ENCODE results near the gene HVCN1.
"Not testable (repeated sequence)": the region's sequence is repeated elsewhere in the genome, so short reads cannot be mapped to it uniquely, and the experiment has no call there.

Gene HVCN1, protein sequence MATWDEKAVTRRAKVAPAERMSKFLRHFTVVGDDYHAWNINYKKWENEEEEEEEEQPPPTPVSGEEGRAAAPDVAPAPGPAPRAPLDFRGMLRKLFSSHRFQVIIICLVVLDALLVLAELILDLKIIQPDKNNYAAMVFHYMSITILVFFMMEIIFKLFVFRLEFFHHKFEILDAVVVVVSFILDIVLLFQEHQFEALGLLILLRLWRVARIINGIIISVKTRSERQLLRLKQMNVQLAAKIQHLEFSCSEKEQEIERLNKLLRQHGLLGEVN

DNA sequence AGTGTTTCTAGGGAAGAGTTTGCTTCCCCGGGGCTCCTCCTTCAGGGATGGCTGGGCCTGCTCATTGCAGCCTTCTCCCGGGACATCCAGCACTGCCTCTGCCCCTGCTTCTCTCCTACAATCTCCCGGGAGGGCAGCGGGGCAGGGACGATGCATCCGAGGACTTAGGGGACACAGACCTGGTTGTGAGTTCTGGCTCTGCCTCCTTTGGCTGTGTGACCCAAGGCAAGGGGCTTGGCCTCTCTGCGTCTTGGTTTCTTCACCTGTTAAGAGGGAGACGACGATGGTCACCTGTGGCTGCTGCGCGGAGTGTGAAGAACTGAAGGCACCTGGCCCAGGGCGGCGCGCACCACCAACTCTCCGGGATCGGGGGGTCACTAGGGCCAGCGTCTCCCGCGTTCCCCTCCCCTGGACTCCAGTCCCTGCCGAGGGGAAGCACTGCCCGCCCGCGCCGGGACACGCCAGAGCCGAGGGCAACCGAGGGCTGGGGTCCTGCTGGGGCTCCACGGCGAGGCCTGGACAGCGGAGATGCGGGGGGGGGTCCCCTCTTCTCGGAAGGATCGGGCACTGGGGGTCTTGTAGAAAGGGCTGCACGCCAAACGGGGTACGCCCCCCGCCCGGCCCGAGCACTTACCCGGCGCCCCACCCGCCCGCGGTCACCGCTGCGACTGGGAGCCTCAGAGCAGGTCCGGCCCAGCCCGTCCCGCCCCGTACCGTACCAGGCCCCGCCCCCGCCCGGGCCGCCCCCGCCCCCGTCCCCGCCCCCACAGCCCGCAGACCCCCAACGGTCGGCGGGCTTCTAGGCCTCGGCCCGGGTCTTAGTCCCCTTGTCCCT, at the start of gene HVCN1:
TSS of gene HVCN1 (minus strand) at position 670 of the 835 bp plus-strand sequence. CDS start 5,870 bp downstream, outside the sequence.
- Histone ChIP-seq H3K4me1 (ENCODE audit: insufficient read depth, low read length) (peaks cover 10% of the 10 kb centered on the region), H3K9ac (ENCODE audit: low read depth, low read length) (peak within 1 kb of the TSS; percentile 73), H3K9me3 (ENCODE audit: control insufficient read depth, insufficient read depth, low read length) (no peaks in the 10 kb centered on the region), H3K36me3 (ENCODE audit: insufficient read depth, low read length) (no peaks in the 10 kb centered on the region)

DNA sequence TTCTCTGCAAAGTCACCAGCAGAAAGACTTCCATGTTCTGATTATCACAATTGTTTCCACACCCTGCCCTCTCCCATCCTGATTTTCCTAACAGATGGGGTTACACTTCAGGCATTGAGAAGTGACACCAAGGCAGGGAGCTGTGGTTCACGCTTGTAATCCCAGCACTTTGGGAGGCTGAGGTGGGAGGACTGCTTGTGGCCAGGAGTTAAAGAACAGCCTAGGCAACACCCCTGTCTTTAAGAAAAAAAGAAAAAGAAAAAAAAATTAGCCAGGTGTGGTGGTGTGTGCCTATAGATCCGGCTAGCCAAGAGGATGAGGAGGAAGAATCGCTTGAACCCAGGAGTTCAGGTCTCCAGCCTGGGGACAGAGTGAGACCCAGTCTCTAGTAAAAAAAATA, 48.6 kb upstream of the HVCN1 start:
- Histone ChIP-seq H3K4me1 (ENCODE audit: insufficient read depth, low read length) (peaks cover 15% of the 10 kb centered on the region), H3K9me3 (ENCODE audit: control insufficient read depth, insufficient read depth, low read length) (no peaks in the 10 kb centered on the region), H3K36me3 (ENCODE audit: insufficient read depth, low read length) (peaks cover 5% of the 10 kb centered on the region), H3K9ac (ENCODE audit: low read depth, low read length) (no peak overlapping the region)

DNA sequence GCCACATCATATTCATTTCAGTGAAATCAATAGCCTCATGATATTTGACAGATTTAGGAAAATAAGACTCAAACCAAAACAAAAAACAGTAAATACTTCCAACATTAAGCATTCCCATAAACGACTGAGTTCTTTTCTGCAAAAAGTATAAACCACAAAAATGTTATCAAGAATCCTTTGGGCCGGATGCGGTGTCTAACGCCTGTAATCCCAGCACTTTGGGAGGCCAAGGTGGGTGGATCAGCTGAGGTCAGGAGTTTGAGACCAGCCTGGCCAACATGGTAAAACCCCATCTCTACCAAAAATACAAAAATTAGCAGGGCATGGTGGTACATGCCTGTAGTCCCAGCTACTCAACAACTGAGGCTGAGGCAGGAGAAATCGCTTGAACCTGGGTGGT, 48.1 kb upstream of the HVCN1 start:
- H3K36me3 ChIP-seq (ENCODE audit: insufficient read depth, low read length); H3K9ac ChIP-seq (ENCODE audit: low read depth, low read length); H3K9me3 ChIP-seq (ENCODE audit: control insufficient read depth, insufficient read depth, low read length): not testable (repeated sequence)
- H3K4me1 ChIP-seq (ENCODE audit: insufficient read depth, low read length) = peaks cover 15% of the 10 kb centered on the region

DNA sequence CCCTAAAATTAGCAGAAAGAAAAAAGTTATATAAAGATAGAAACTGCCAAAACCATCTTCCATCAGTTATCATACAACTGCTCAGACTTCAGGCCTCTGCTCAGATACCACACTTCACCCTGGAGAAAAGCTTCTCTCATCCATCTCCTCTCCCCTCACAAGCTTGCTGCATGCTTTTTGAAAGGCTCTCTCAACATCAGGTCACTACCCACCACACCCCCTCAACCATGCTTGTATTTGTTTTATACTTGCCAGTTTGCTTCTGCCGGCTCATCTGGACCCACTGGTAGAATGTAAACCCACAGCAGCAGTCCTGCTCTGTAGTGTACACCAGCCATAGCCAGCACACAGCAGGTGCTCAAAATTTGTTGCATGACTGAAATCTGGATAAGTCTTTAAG, 45.0 kb upstream of the HVCN1 start:
- Histone ChIP-seq H3K4me1 (ENCODE audit: insufficient read depth, low read length) (peaks cover 15% of the 10 kb centered on the region; the same call in 1 of the 2 replicates), H3K9ac (ENCODE audit: low read depth, low read length) (no peak overlapping the region), H3K9me3 (ENCODE audit: control insufficient read depth, insufficient read depth, low read length) (no peaks in the 10 kb centered on the region), H3K36me3 (ENCODE audit: insufficient read depth, low read length) (peaks cover 24% of the 10 kb centered on the region)

DNA sequence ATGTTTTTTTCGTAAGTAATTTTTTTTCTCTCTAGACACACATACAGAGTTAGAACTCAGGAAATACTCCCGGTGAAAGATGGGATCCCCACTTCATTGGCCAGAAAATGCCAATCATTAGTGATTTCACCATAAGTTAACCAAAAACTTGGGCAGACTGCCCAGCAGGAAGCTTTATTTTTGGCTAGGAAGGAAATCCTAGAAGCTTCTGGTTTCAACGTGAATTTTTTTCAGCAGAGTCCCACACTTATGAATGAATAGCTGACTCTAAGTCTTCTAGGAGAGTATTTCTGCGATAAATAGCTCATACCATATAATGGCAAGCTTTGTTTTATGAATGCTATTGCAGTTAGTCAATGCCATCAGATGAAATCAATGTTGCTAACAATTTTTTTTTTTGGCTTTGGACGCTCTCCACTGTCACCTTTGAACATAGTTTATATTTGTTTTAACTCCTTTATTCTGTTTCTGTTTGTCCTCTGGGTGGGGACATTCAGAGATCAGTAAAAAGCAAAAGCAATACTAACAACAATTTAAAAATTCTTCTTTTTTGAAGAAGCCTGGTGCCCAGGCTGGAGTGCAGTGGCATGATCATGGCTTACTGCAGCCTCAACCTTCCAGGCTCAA, 44.3 kb upstream of the HVCN1 start:
- Histone ChIP-seq H3K9ac (ENCODE audit: low read depth, low read length) (no peak overlapping the region), H3K36me3 (ENCODE audit: insufficient read depth, low read length) (peaks cover 30% of the 10 kb centered on the region), H3K9me3 (ENCODE audit: control insufficient read depth, insufficient read depth, low read length) (no peaks in the 10 kb centered on the region), H3K4me1 (ENCODE audit: insufficient read depth, low read length) (peaks cover 8% of the 10 kb centered on the region; the same call in 1 of the 2 replicates)

DNA sequence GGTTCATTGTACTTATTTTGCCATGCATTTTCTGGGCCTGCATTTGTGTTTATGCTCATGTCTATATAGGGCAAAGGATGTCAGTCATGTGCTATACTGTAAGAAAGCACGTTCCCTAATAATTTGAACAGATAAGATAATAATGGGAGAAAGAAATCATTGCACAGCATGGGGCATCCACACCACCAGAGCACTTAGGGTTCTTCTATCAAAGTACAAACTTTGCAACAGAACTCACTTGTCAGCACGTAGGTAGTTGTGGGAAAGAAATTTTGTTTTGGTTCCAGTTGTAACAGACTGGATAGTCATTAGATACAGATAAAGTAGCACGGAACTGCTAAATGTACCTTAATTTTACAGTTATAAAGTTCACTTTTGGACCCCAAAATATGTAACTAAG, 43.7 kb upstream of the HVCN1 start:
- H3K9me3 ChIP-seq (ENCODE audit: control insufficient read depth, insufficient read depth, low read length) = no peaks in the 10 kb centered on the region
- no peak overlapping the region for H3K9ac ChIP-seq (ENCODE audit: low read depth, low read length)
- H3K4me1 ChIP-seq (ENCODE audit: insufficient read depth, low read length) = peaks cover 6% of the 10 kb centered on the region
- H3K36me3 ChIP-seq (ENCODE audit: insufficient read depth, low read length) = peaks cover 27% of the 10 kb centered on the region

DNA sequence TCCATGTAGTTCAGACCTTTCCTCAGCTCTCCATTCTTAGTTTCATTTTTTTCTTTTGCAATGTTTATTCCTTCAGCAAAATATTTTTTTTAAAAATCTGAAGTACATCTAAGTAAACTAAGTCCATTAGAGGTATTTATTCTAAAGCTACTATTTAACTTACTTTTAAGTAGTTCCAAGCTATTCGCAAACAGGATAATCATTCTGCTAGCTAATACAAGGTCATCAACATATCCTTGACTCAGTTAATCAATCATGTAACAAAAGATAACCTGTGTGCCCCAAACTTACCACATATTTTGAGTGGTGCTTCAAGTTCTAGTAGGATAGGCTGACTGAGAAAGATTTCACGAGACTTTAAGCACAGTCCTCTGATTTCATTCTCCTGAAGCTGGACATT, 42.6 kb upstream of the HVCN1 start:
- H3K36me3 ChIP-seq (ENCODE audit: insufficient read depth, low read length) = peaks cover 34% of the 10 kb centered on the region
- H3K9ac ChIP-seq (ENCODE audit: low read depth, low read length) = no peak overlapping the region
- H3K4me1 ChIP-seq (ENCODE audit: insufficient read depth, low read length) = peaks cover 7% of the 10 kb centered on the region
- no peaks in the 10 kb centered on the region for H3K9me3 ChIP-seq (ENCODE audit: control insufficient read depth, insufficient read depth, low read length)

DNA sequence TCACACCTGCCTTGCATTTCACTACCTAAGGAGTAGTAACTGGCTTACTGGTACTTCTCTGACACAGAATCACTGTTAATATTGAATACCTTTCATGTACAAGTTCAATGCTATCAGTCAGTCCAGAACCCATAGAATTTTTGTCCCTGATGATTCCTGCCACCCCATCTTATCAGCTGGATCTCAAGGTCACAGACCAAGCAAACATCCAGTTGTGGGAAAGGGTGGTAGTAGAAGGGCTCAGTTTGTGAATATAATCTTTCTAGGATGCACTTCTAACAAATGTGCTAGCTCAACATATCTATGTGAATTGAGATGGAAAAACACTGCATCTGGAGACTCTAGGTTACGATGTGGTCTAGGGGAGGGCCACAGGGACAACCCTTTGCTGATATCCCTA, 39.7 kb upstream of the HVCN1 start:
- no peak overlapping the region for H3K9ac ChIP-seq (ENCODE audit: low read depth, low read length)
- peaks cover 50% of the 10 kb centered on the region for H3K36me3 ChIP-seq (ENCODE audit: insufficient read depth, low read length)
- no peaks in the 10 kb centered on the region for H3K9me3 ChIP-seq (ENCODE audit: control insufficient read depth, insufficient read depth, low read length)
- H3K4me1 ChIP-seq (ENCODE audit: insufficient read depth, low read length) = peaks cover 14% of the 10 kb centered on the region

DNA sequence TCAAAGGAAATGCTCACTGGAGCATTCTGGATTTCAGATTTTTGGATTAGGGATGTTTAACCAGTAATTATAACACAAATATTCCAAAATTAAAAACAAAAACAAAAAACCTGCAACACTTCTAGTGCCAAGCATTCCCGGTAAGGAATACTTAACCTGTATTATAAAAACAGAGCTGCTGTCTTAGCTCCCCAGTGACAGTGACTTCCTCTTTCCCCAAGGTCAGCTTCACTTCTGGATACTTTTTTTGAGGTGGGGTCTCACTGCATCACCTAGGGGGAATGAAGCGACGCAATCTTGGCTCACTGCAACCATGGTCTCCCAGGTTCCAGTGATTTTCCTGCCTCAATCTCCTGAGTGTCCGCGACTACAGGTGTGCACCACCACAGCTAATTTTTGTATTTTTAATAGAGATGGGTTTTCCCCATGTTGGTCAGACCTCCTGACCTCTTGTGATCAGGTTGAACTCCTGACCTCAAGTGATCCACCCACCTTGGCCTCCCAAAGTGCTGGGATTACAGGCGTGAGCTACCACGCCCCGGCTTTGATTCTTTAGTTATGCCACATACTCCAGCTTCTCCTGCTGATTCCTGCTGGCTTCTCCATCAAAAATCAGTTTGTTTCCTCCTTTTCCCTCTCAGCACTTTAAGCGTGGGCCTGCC, 37.9 kb upstream of the HVCN1 start:
- Histone ChIP-seq H3K36me3 (ENCODE audit: insufficient read depth, low read length) (peaks cover 53% of the 10 kb centered on the region), H3K9me3 (ENCODE audit: control insufficient read depth, insufficient read depth, low read length) (no peaks in the 10 kb centered on the region), H3K4me1 (ENCODE audit: insufficient read depth, low read length) (peaks cover 14% of the 10 kb centered on the region), H3K9ac (ENCODE audit: low read depth, low read length) (no peak overlapping the region)

DNA sequence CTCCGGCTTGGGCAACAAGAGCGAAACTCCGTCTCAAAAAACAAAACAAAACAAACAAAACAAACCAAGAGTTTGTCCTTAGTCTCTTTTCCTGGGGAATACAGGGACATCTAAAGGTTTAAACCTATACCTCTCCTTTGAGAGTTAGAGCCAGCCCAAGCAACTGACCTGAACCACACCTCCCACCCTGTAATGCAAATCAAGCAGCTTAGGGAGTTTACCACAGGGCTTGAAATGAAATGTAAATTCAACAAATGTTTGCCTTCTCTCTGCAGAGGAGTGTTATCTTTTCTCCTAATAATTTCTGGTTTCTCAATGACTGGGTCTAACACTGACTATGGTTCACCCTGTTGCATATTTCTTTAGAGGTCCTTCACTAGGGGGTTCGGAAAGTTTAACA, 37.1 kb upstream of the HVCN1 start:
- H3K36me3 ChIP-seq (ENCODE audit: insufficient read depth, low read length) = peaks cover 49% of the 10 kb centered on the region

DNA sequence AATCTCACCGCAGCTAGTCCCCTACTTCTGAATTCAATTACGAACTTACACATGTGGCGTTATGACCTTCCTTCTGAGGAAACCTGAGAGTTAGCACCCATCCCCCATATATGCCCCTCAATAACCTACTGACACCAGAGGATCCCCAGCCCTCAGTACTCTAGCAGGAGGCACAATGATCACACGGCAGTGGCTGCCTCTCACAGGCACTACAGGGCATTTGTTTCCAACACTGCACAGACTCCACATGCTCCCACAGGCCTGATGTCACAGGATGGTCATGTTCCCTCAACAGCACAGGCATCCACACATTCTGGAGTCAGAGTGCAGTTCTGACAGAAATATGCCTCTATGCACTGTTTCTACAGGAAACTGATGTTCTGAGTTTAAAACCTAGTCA, 36.4 kb upstream of the HVCN1 start:
- Histone ChIP-seq H3K9me3 (ENCODE audit: control insufficient read depth, insufficient read depth, low read length) (no peaks in the 10 kb centered on the region), H3K36me3 (ENCODE audit: insufficient read depth, low read length) (peaks cover 51% of the 10 kb centered on the region), H3K4me1 (ENCODE audit: insufficient read depth, low read length) (peaks cover 14% of the 10 kb centered on the region), H3K9ac (ENCODE audit: low read depth, low read length) (no peak overlapping the region)

More for the DNA sequence above, 37.1 kb upstream of the HVCN1 start:
- H3K4me1 ChIP-seq (ENCODE audit: insufficient read depth, low read length) = peaks cover 14% of the 10 kb centered on the region
- H3K9ac ChIP-seq (ENCODE audit: low read depth, low read length) = no peak overlapping the region
- H3K9me3 ChIP-seq (ENCODE audit: control insufficient read depth, insufficient read depth, low read length) = no peaks in the 10 kb centered on the region

DNA sequence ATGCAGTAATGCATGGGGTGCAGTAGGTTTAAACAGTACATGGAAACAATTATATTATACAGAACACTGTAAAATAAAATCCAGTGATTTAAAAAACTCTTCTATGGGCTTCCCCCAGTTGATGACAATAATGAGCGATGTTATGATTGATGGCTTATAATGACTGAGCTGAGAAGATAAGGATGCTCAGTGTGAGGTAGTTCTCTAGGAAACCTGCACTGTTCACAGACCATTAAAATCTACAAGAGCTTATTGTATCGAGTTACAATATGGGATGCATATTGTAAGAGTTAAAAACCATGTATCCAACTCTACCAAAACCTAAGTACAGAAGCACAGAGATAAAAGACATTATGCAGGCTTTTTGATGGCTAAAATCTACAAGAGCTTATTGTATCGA, 34.0 kb upstream of the HVCN1 start:
- not testable (repeated sequence) for H3K9me3 ChIP-seq (ENCODE audit: control insufficient read depth, insufficient read depth, low read length); H3K9ac ChIP-seq (ENCODE audit: low read depth, low read length)
- H3K36me3 ChIP-seq (ENCODE audit: insufficient read depth, low read length) = peaks cover 43% of the 10 kb centered on the region
- peaks cover 13% of the 10 kb centered on the region for H3K4me1 ChIP-seq (ENCODE audit: insufficient read depth, low read length)

DNA sequence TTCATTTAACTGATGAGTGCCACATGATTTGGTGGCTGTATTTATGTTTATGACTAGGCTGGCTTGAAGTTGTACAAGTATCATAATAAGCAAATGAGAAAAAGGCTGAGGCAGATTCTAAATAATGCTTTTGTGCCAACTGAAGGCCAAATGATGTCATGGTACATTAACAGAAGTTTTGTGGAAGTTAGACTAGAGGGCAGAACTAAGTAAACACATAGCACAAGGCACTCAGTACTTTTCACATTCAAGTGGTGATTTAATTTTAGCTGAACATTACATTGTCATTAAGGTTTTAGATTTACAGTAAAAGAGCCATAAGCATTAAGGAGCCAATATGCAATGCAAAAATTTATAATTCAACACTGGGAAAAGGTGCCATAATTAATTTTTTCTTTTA, 32.7 kb upstream of the HVCN1 start:
- H3K9ac ChIP-seq (ENCODE audit: low read depth, low read length) = no peak overlapping the region
- peaks cover 37% of the 10 kb centered on the region for H3K36me3 ChIP-seq (ENCODE audit: insufficient read depth, low read length)
- no peaks in the 10 kb centered on the region for H3K9me3 ChIP-seq (ENCODE audit: control insufficient read depth, insufficient read depth, low read length)
- H3K4me1 ChIP-seq (ENCODE audit: insufficient read depth, low read length) = peaks cover 6% of the 10 kb centered on the region; the same call in 1 of the 2 replicates

DNA sequence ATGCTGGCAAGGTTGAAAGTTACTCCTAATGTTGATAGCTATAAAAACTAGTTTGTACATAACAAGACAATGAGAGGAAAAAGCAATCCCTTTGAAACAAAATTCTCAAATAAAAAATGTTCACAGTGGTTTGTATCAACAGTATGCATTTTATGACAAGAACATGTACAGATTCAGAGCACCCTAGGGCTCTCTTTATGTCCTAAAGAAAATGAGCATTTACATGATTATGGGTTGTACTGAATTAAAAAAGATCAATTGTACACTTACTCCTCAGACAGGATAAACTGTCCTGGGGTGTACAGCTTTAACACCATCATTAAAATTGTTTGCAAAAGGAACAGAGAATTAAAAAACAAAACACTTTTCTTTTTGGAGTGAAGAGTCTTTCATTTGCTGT, 31.6 kb upstream of the HVCN1 start:
- Histone ChIP-seq H3K9me3 (ENCODE audit: control insufficient read depth, insufficient read depth, low read length) (no peaks in the 10 kb centered on the region), H3K36me3 (ENCODE audit: insufficient read depth, low read length) (peaks cover 33% of the 10 kb centered on the region), H3K9ac (ENCODE audit: low read depth, low read length) (no peak overlapping the region), H3K4me1 (ENCODE audit: insufficient read depth, low read length) (no peaks in the 10 kb centered on the region)

Measured in ES-I3 (cell line).